HG03135 (cell line): ENCODE data around the gene USP17L15.
"Not testable (repeated sequence)": the region's sequence is repeated elsewhere in the genome, so short reads cannot be mapped to it uniquely, and the experiment has no call there.

Source experiments
- ATAC-seq: cut with Tn5 transposase; IDR thresholded peaks from one replicate; pipeline ENCODE4 v1.9.1; 2021; ENCODE audit warnings: mild to moderate bottlenecking, moderate library complexity; ENCODE audit not compliant: unreplicated experiment

The USP17L15 gene

DNA sequence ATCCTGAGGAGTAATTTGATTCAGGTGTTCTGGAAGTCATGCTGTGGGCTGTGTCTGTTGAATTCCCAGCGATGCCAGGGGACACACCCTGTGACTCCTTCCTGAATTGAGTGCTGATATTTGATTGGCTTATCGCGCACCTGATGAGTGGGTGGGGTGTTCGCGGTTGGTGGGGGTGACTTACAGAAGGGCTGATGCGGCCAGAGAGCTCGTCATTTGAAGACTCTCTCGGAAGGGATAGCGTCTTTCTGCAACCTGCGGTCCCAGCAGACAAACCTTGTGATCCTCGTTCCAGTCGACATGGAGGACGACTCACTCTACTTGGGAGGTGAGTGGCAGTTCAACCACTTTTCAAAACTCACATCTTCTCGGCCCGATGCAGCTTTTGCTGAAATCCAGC lies at the start of gene USP17L15:
Gene USP17L15 (plus strand): TSS at position 301 of the 400 bp plus-strand sequence. CDS start 0 bp downstream, at position 301.
- ATAC-seq = not testable (repeated sequence)

GRCh38 chr4:9210357-9210756 lies 23.8 kb upstream of the USP17L15 start, which contains the start of gene USP17L10:
Gene USP17L10, plus strand, starts transcription at chr4:9210657. Its CDS starts 0 bp downstream, at chr4:9210657.
- not testable (repeated sequence) for ATAC-seq

GRCh38 chr4:9214701-9215100 lies 19.5 kb upstream of the USP17L15 start:
- ATAC-seq = not testable (repeated sequence)

DNA sequence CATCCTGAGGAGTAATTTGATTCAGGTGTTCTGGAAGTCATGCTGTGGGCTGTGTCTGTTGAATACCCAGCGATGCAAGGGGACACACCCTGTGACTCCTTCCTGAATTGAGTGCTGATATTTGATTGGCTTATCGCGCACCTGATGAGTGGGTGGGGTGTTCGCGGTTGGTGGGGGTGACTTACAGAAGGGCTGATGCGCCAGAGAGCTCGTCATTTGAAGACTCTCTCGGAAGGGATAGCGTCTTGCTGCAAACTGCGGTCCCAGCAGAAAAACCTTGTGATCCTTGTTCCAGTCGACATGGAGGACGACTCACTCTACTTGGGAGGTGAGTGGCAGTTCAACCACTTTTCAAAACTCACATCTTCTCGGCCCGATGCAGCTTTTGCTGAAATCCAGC lies 19.1 kb upstream of the USP17L15 start, which contains the start of gene USP17L11:
Gene USP17L11 (plus strand): TSS at position 301 of the 400 bp plus-strand sequence. CDS start 0 bp downstream, at position 301.
- ATAC-seq = not testable (repeated sequence)

DNA sequence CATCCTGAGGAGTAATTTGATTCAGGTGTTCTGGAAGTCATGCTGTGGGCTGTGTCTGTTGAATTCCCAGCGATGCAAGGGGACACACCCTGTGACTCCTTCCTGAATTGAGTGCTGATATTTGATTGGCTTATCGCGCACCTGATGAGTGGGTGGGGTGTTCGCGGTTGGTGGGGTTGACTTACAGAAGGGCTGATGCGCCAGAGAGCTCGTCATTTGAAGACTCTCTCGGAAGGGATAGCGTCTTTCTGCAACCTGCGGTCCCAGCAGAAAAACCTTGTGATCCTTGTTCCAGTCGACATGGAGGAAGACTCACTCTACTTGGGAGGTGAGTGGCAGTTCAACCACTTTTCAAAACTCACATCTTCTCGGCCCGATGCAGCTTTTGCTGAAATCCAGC lies 14.3 kb upstream of the USP17L15 start, which contains the start of gene USP17L12:
Gene USP17L12 (plus strand): TSS at position 301 of the 400 bp plus-strand sequence. CDS start 0 bp downstream, at position 301.
- not testable (repeated sequence) for ATAC-seq

GRCh38 chr4:9224596-9224995 lies 9.6 kb upstream of the USP17L15 start, which contains the start of gene USP17L13:
Gene USP17L13, plus strand, starts transcription at chr4:9224896. Its CDS starts 0 bp downstream, at chr4:9224896.
- not testable (repeated sequence) for ATAC-seq

DNA sequence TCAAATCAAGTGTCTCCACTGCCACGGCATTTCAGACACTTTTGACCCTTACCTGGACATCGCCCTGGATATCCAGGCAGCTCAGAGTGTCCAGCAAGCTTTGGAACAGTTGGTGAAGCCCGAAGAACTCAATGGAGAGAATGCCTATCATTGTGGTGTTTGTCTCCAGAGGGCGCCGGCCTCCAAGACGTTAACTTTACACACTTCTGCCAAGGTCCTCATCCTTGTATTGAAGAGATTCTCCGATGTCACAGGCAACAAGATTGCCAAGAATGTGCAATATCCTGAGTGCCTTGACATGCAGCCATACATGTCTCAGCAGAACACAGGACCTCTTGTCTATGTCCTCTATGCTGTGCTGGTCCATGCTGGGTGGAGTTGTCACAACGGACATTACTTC lies 3.9 kb upstream of the USP17L15 start:
- not testable (repeated sequence) for ATAC-seq

DNA sequence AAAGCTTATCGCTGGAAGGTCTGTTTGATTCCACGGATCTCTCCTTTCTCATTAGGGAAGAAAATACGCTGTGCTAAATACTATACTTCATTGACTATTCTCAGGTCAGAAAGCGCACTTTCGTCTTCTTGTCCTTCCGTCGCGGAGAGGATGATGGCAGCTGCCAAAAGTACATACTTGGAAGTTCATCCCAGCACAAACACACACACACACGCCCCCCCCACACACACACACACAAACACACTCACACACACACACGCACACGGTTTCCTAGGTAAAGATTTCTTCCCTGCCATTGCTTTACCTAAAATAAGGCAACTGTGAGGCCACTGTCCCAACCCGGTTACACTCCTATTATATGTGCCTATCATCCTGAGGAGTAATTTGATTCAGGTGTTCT lies 4.3 kb downstream of the USP17L15 start:
- not testable (repeated sequence) for ATAC-seq

- not testable (repeated sequence) for ATAC-seq
Observed at GRCh38 chr4:9243579-9243978, 9.4 kb downstream of the USP17L15 start, which contains the start of gene USP17L17. Gene USP17L17, plus strand, starts transcription at chr4:9243879. Its CDS starts 0 bp downstream, at chr4:9243879.

DNA sequence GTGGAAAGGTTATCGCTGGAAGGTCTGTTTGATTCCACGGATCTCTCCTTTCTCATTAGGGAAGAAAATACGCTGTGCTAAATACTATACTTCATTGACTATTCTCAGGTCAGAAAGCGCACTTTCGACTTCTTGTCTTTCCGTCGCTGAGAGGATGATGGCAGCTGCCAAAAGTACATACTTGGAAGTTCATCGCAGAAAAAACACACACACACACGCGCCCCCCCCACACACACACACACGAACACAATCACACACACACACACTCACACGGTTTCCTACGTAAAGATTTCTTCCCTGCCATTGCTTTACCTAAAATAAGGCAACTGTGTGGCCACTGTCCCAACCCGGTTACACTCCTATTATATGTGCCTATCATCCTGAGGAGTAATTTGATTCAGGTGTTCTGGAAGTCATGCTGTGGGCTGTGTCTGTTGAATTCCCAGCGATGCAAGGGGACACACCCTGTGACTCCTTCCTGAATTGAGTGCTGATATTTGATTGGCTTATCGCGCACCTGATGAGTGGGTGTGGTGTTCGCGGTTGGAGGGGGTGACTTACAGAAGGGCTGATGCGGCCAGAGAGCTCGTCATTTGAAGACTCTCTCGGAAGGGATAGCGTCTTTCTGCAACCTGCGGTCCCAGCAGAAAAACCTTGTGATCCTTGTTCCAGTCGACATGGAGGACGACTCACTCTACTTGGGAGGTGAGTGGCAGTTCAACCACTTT lies 13.9 kb downstream of the USP17L15 start, which contains the start of gene USP17L18:
Gene USP17L18 (plus strand): TSS at position 678 of the 728 bp plus-strand sequence. CDS start 0 bp downstream, at position 678.
- not testable (repeated sequence) for ATAC-seq

DNA sequence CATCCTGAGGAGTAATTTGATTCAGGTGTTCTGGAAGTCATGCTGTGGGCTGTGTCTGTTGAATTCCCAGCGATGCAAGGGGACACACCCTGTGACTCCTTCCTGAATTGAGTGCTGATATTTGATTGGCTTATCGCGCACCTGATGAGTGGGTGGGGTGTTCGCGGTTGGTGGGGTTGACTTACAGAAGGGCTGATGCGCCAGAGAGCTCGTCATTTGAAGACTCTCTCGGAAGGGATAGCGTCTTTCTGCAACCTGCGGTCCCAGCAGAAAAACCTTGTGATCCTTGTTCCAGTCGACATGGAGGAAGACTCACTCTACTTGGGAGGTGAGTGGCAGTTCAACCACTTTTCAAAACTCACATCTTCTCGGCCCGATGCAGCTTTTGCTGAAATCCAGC lies 18.9 kb downstream of the USP17L15 start, which contains the start of gene USP17L19:
Gene USP17L19 (plus strand): TSS at position 301 of the 400 bp plus-strand sequence. CDS start 0 bp downstream, at position 301.
- not testable (repeated sequence) for ATAC-seq

- not testable (repeated sequence) for ATAC-seq
Observed at GRCh38 chr4:9257824-9258223, 23.6 kb downstream of the USP17L15 start, which contains the start of gene USP17L20. Gene USP17L20, plus strand, starts transcription at chr4:9258124. Its CDS starts 0 bp downstream, at chr4:9258124.

- not testable (repeated sequence) for ATAC-seq
Observed at GRCh38 chr4:9262572-9262971, 28.4 kb downstream of the USP17L15 start, which contains the start of gene USP17L21. Gene USP17L21, plus strand, starts transcription at chr4:9262872. Its CDS starts 0 bp downstream, at chr4:9262872.

DNA sequence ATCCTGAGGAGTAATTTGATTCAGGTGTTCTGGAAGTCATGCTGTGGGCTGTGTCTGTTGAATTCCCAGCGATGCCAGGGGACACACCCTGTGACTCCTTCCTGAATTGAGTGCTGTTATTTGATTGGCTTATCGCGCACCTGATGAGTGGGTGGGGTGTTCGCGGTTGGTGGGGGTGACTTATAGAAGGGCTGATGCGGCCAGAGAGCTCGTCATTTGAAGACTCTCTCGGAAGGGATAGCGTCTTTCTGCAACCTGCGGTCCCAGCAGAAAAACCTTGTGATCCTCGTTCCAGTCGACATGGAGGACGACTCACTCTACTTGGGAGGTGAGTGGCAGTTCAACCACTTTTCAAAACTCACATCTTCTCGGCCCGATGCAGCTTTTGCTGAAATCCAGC lies 33.1 kb downstream of the USP17L15 start, which contains the start of gene USP17L22:
Gene USP17L22 (plus strand): TSS at position 301 of the 400 bp plus-strand sequence. CDS start 0 bp downstream, at position 301.
- not testable (repeated sequence) for ATAC-seq

DNA sequence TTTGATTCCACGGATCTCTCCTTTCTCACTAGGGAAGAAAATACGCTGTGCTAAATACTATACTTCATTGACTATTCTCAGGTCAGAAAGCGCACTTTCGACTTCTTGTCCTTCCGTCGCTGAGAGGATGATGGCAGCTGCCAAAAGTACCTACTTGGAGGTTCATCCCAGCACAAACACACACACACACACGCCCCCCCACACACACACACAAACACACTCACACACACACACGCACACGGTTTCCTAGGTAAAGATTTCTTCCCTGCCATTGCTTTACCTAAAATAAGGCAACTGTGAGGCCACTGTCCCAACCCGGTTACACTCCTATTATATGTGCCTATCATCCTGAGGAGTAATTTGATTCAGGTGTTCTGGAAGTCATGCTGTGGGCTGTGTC lies 37.5 kb downstream of the USP17L15 start:
- not testable (repeated sequence) for ATAC-seq
